T-cell (primary cell): Measurements from ENCODE around the gene NECAP2. TPM values are rescaled to one million over a fixed set of nuclear protein-coding genes. Genes with fewer than 3 reads are reported as not detected.

Experiments used
- ATAC-seq, 4 experiments: fragments of 200-7000 bp in 3 of 4; fragments of 150-1000 bp in 1 of 4; cut with Tn5 transposase; replicated peaks in 1 of 4; 1 replicate in 3 of 4; 2 replicates in 1 of 4; pipeline ENCODE4 v1.10.0; 2021; ENCODE audit warnings: moderate library complexity in 3 of 4, mild to moderate bottlenecking in 2 of 4, moderate number of reproducible peaks in 1 of 4
- CTCF ChIA-PET, 2 donors: fragments of 300-600 bp; sonication (Branson Sonifier 250); formaldehyde crosslinking; loops; one replicate each; lab custom pipeline; 2022; ENCODE audit warnings: antibody characterized with exemption in 2 of 2; lab: Charles Lee
- POLR2A ChIA-PET, 2 donors: fragments of 300-600 bp; sonication (Branson Sonifier 250); formaldehyde crosslinking; loops; one replicate each; lab custom pipeline; 2022; ENCODE audit warnings: antibody characterized with exemption in 2 of 2; lab: Charles Lee
- DNase-seq, 35 experiments: peaks; one replicate each; pipeline versions ENCODE4 v3.0.0 to v3.0.0-alpha.2; 2013 to 2023
- H3K27ac ChIP-seq: one replicate; pipeline ENCODE4 v1.5.1; 2013; ENCODE audit warnings: low read length
- H3K27me3 ChIP-seq, 2 experiments: replicated peaks in 1 of 2; 1 replicate in 1 of 2; 2 replicates in 1 of 2; pipeline versions ENCODE4 v1.6.1 to v1.7.0; 2013; ENCODE audit warnings: low read length in 1 of 2, mixed read lengths in 1 of 2; ENCODE audit not compliant: control insufficient read depth in 2 of 2, insufficient read depth in 2 of 2; ENCODE audit errors: extremely low read depth in 1 of 2
- H3K36me3 ChIP-seq, 2 donors: 1 replicate in 1 of 2; 2 replicates in 1 of 2; pipeline versions ENCODE4 v1.6.1 to v1.7.0; 2013; ENCODE audit warnings: low read length in 1 of 2; ENCODE audit not compliant: control insufficient read depth in 2 of 2, insufficient read depth in 1 of 2; ENCODE audit errors: extremely low read depth in 1 of 2
- H3K4me1 ChIP-seq, 2 experiments: 1 replicate in 1 of 2; 2 replicates in 1 of 2; pipeline versions ENCODE4 v1.6.1 to v1.7.0; 2013; ENCODE audit warnings: low read length in 2 of 2, mixed read lengths in 1 of 2; ENCODE audit not compliant: insufficient read depth in 2 of 2, control insufficient read depth in 1 of 2; ENCODE audit errors: extremely low read depth in 1 of 2
- H3K4me3 ChIP-seq, 2 donors: 1 replicate in 1 of 2; 2 replicates in 1 of 2; pipeline versions ENCODE4 v1.5.1 to v1.7.0; 2013; ENCODE audit warnings: mild to moderate bottlenecking in 2 of 2, low read length in 1 of 2, moderate library complexity in 1 of 2; ENCODE audit not compliant: control insufficient read depth in 1 of 2; ENCODE audit errors: extremely low read depth in 1 of 2
- H3K9me3 ChIP-seq: 2 replicates; pipeline ENCODE4 v1.7.0; 2013
- H3K27ac Mint-ChIP-seq, 2 donors: one replicate each; pipeline ENCODE4 v1.8.0; 2020 to 2021; ENCODE audit warnings: mild to moderate bottlenecking in 2 of 2, mixed read lengths in 2 of 2
- H3K27me3 Mint-ChIP-seq, 2 donors: one replicate each; pipeline ENCODE4 v1.8.0; 2021 to 2022; ENCODE audit warnings: mixed read lengths in 2 of 2
- H3K36me3 Mint-ChIP-seq: one replicate; pipeline ENCODE4 v1.8.0; 2021; ENCODE audit warnings: mixed read lengths
- H3K4me1 Mint-ChIP-seq, 3 donors: one replicate each; pipeline ENCODE4 v1.8.0; 2020 to 2022; ENCODE audit warnings: mixed read lengths in 3 of 3, mild to moderate bottlenecking in 1 of 3
- H3K4me3 Mint-ChIP-seq, 3 donors: one replicate each; pipeline ENCODE4 v1.8.0; 2020 to 2022; ENCODE audit warnings: mild to moderate bottlenecking in 3 of 3, mixed read lengths in 3 of 3, moderate library complexity in 3 of 3
- H3K9me3 Mint-ChIP-seq, 3 donors: one replicate each; pipeline ENCODE4 v1.8.0; 2020 to 2022; ENCODE audit warnings: mixed read lengths in 3 of 3
- WGBS: methylation state at CpG from one replicate; pipeline ENCODE4 v1.1.5; 2013; ENCODE audit warnings: missing lambda C conversion rate; ENCODE audit not compliant: insufficient coverage; 5-methylcytosine and 5-hydroxymethylcytosine counted together
- total RNA-seq, 35 experiments: library from RNA in 6 of 35; stranded (reverse) in 6 of 35; fragments of 120-200 nt in 1 of 35; gene quantifications; one replicate each; pipeline versions ENCODE4 v1.2.1 to v1.2.4 and lab custom pipeline; 2013 to 2026

The NECAP2 gene
- total RNA-seq, 5 donors from 2014 or later (not counting 1 experiment from before 2014, with no cell fraction given), result 98.4 to 149 (median 138) TPM

DNA sequence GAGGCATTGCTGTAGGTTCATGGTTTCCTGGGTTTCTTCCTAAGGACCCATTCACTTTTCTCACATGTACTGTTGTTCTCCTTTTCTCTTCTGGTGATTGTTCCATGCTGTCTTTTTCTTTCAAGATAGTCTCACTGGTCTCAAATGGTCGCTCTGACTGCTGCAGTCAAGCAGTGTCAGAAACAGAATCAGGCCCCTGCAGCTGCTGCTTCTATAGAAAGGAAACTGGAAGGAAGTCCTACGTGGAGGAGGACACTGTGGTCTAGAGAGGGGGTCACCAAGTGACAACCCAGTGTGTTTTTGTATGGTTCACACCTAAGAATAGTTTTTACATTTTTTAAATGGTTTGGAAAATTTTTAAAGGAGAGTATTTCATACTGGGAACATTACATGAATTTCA lies 2.4 kb downstream of the NECAP2 start:
- no peak for DNase-seq
- peaks cover 19 to 56% of the 10 kb centered on the region in 2 experiments for H3K4me1 ChIP-seq
- ChIA-PET POLR2A (no interaction called here), CTCF (no interaction called here)
- no peak for ATAC-seq
- peaks cover 46 to 55% (median 52%) of the 10 kb centered on the region in 3 donors for H3K4me1 Mint-ChIP-seq
- H3K9me3 ChIP-seq, result no peaks in the 10 kb centered on the region
- H3K36me3 ChIP-seq, result peaks cover 16 to 52% of the 10 kb centered on the region in 2 donors
- no peak overlapping the region for H3K4me3 ChIP-seq
- H3K27me3 Mint-ChIP-seq, result no peaks in the 10 kb centered on the region
- WGBS, result 67% methylated on average over 1 of the region's 2 CpGs
- H3K9me3 Mint-ChIP-seq, result no peaks in the 10 kb centered on the region
- no peak overlapping the region for H3K27ac ChIP-seq
- peak overlapping the region; percentile 61 to 97 (median 62) for H3K4me3 Mint-ChIP-seq
- peaks cover 33% of the 10 kb centered on the region for H3K36me3 Mint-ChIP-seq
- H3K27me3 ChIP-seq, result no peaks in the 10 kb centered on the region
- H3K27ac Mint-ChIP-seq, result peak overlapping the region; percentile 74 to 89

DNA sequence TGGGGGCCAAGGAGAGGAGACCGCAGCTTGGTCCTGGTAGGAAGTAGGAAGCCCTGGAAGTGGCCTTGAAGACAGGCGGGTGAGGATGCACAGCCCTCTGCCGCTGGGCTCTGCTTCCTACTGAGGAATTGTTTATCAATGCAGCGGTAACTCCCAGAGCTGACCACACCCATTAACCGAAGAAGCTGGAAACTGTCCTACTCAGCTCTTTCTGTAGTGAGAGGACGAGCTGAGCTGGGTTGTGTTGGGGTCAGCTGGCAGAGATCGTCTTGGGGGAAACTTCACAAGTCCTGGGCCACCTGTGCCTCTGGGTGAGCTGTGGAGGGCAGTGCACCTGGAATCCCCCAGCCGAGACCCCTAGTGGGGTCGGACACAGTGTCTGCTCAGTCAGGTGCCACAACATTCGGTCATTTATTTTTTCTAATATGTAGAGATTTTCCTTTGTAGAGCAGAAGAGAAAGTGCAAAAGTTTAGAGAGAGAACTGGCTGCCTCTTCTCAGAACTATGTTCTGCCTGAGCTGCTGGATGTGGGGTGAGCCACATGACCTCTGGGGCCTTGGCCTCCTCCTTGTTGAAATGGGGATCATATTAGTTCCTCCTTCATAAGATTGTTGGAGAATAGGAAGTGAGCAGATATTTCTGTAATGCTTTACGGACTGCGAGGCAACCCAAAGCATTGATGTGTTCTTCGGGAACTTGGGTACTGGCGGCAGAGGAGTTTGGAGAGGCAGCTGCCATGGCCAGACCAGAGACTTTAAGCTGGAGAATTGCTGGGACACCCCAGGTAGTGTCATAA lies 3.6 kb downstream of the NECAP2 start:
- peak overlapping the region; percentile 10 to 16 for H3K27ac Mint-ChIP-seq
- Histone ChIP-seq H3K4me1 (peaks cover 19 to 62% of the 10 kb centered on the region in 2 experiments), H3K27ac (no peak overlapping the region), H3K4me3 (no peak overlapping the region), H3K27me3 (no peaks in the 10 kb centered on the region), H3K36me3 (peaks cover 16 to 65% of the 10 kb centered on the region in 2 donors), H3K9me3 (no peaks in the 10 kb centered on the region)
- ATAC-seq (no peak), DNase-seq (no peak)
- H3K9me3 Mint-ChIP-seq, result no peaks in the 10 kb centered on the region
- H3K4me1 Mint-ChIP-seq, result peaks cover 59 to 67% (median 65%) of the 10 kb centered on the region in 3 donors
- 94% methylated on average over 12 of the region's 14 CpGs for WGBS
- no peaks in the 10 kb centered on the region for H3K27me3 Mint-ChIP-seq
- ChIA-PET POLR2A (no interaction called here), CTCF (no interaction called here)
- H3K4me3 Mint-ChIP-seq, result no peak overlapping the region
- H3K36me3 Mint-ChIP-seq, result peaks cover 44% of the 10 kb centered on the region

DNA sequence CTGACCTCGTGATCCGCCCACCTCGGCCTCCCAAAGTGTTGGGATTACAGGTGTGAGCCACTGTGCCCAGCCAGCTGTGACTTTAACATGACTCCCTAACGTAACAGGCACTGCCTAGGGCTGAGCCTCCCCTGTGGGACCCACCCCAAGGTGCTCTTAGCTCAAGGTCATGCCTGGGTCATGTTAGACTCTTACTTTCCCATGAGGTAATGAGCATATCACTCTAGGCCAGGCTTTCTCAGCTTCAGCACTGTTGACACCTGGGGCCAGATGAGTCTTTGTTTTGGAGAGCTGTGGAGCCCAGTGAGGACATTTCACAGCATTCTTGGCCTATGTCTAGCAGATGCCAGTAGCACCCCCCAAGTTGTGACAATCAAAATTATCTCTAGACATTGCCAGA lies 4.5 kb downstream of the NECAP2 start:
- no peak overlapping the region for H3K27ac Mint-ChIP-seq
- H3K27me3 ChIP-seq, result no peaks in the 10 kb centered on the region
- WGBS, result 83% methylated on average over 4 of the region's 4 CpGs
- peaks cover 19 to 64% of the 10 kb centered on the region in 2 experiments for H3K4me1 ChIP-seq
- no peak overlapping the region for H3K27ac ChIP-seq
- H3K36me3 ChIP-seq, result peaks cover 19 to 74% of the 10 kb centered on the region in 2 donors
- no peaks in the 10 kb centered on the region for H3K27me3 Mint-ChIP-seq
- ChIA-PET POLR2A (no interaction called here), CTCF (no interaction called here)
- no peak overlapping the region for H3K4me3 ChIP-seq
- no peaks in the 10 kb centered on the region for H3K9me3 Mint-ChIP-seq
- no peak for ATAC-seq
- H3K36me3 Mint-ChIP-seq, result peaks cover 53% of the 10 kb centered on the region
- peaks cover 61 to 76% (median 72%) of the 10 kb centered on the region in 3 donors for H3K4me1 Mint-ChIP-seq
- no peak for DNase-seq
- H3K4me3 Mint-ChIP-seq, result no peak overlapping the region
- no peaks in the 10 kb centered on the region for H3K9me3 ChIP-seq

DNA sequence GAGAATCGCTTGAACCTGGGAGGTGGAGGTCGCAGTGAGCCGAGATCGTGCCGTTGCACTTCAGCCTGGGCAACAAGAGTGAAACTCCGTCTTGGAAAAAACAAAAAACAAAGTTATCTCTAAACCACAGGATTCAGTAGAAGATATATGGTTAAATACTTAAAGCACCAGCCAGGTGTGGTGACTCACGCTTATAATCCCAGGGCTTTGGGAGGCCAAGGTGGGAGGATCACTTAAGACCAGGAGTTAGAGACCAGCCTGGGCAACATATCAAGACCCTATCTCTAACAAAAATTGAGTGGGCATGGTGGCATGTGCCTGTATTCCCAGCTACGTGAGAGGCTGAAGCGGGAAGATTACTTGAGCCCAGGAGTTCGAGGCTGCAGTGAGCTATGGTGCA lies 5.6 kb downstream of the NECAP2 start:
- Histone ChIP-seq H3K4me3 (no peak overlapping the region), H3K4me1 (peaks cover 19 to 60% of the 10 kb centered on the region in 2 experiments), H3K9me3 (no peaks in the 10 kb centered on the region), H3K36me3 (peaks cover 19 to 84% of the 10 kb centered on the region in 2 donors), H3K27me3 (no peaks in the 10 kb centered on the region), H3K27ac (no peak overlapping the region)
- Mint-ChIP-seq H3K4me3 (no peak overlapping the region), H3K4me1 (peaks cover 55 to 77% (median 74%) of the 10 kb centered on the region in 3 donors), H3K36me3 (peaks cover 58% of the 10 kb centered on the region), H3K27me3 (no peaks in the 10 kb centered on the region), H3K27ac (no peak overlapping the region), H3K9me3 (no peaks in the 10 kb centered on the region)
- POLR2A ChIA-PET, result no interaction called here
- WGBS, result 100% methylated on average over 2 of the region's 10 CpGs
- CTCF ChIA-PET, result interaction anchor here in 1 of 2 donors (0.6 kb wide), 1 partner anchor 367 kb away, joined by 5 read pairs; no protein-coding TSS in a partner anchor
- ATAC-seq (no peak), DNase-seq (no peak)

DNA sequence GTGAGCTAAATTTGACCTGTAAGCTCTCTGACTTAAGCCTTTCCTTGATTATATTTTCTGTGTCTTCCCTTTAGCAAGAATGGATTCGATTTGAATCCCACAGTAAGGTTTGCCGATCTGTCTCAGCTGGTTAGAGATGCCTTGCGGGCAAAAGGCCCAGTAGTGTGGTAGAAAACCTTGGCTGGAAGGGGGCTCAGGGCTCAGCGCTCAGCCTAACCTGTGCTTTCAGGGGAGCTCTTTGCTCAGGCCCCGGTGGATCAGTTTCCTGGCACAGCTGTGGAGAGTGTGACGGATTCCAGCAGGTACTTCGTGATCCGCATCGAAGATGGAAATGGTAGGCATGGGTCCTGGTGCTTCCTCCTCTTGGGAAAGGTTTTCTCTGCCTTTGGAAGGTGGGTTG lies 7.1 kb downstream of the NECAP2 start:
- WGBS, result 95% methylated on average over 8 of the region's 9 CpGs
- H3K27me3 ChIP-seq, result no peaks in the 10 kb centered on the region
- DNase-seq (no peak), ATAC-seq (no peak)
- no peaks in the 10 kb centered on the region for H3K9me3 ChIP-seq
- Mint-ChIP-seq H3K4me3 (no peak overlapping the region), H3K27ac (no peak overlapping the region), H3K36me3 (peaks cover 65% of the 10 kb centered on the region), H3K9me3 (no peaks in the 10 kb centered on the region), H3K27me3 (no peaks in the 10 kb centered on the region), H3K4me1 (peaks cover 50 to 72% (median 69%) of the 10 kb centered on the region in 3 donors)
- POLR2A ChIA-PET, result no interaction called here
- no peak overlapping the region for H3K27ac ChIP-seq
- H3K4me1 ChIP-seq, result peaks cover 5 to 45% of the 10 kb centered on the region in 2 experiments
- no peak overlapping the region for H3K4me3 ChIP-seq
- H3K36me3 ChIP-seq, result peaks cover 19 to 94% of the 10 kb centered on the region in 2 donors
- CTCF ChIA-PET, result interaction anchor here in 1 of 2 donors (0.6 kb wide), 1 partner anchor 59 kb away, joined by 12 read pairs; no protein-coding TSS in a partner anchor

DNA sequence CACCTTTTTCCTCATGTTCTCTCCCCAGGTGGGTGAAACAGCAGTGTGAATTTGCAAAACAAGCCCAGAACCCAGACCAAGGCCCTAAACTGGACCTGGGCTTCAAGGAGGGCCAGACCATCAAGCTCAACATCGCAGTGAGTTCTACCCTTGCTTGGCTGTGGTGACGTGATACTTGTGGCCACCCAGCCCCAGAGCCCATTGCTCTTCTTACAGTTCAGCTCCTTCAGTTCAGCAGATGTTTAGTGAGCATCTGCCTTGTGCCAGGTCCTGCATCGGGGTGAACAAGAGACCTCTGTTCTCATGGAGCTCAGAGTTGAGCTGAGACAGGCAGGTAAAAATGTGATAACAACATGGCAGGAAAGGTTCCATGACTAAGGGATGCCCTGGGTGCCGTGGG lies 8.5 kb downstream of the NECAP2 start:
- H3K36me3 ChIP-seq, result peaks cover 19 to 86% of the 10 kb centered on the region in 2 donors
- H3K4me3 Mint-ChIP-seq, result no peak overlapping the region
- peaks cover 55% of the 10 kb centered on the region for H3K36me3 Mint-ChIP-seq
- peaks cover 0 to 31% of the 10 kb centered on the region in 2 experiments for H3K4me1 ChIP-seq
- POLR2A ChIA-PET, result no interaction called here
- H3K27me3 ChIP-seq, result no peaks in the 10 kb centered on the region
- H3K9me3 ChIP-seq, result no peaks in the 10 kb centered on the region
- no peak for ATAC-seq
- no peak overlapping the region for H3K4me3 ChIP-seq
- H3K4me1 Mint-ChIP-seq, result peaks cover 37 to 57% (median 55%) of the 10 kb centered on the region in 3 donors
- peak overlapping the region in 1 of 2 donors; percentile 51 for H3K27ac Mint-ChIP-seq
- H3K9me3 Mint-ChIP-seq, result no peaks in the 10 kb centered on the region
- no peak overlapping the region for H3K27ac ChIP-seq
- 98% methylated on average over 3 of the region's 4 CpGs for WGBS
- CTCF ChIA-PET, result no interaction called here
- no peak for DNase-seq
- H3K27me3 Mint-ChIP-seq, result no peaks in the 10 kb centered on the region
